GM21737 (cell line): ENCODE data around the gene EXD3.

Source experiments
- ATAC-seq: cut with Tn5 transposase; IDR thresholded peaks from one replicate; pipeline ENCODE4 v1.9.1; 2021; ENCODE audit warnings: mild to moderate bottlenecking, moderate library complexity; ENCODE audit not compliant: unreplicated experiment

EXD3 gene

DNA sequence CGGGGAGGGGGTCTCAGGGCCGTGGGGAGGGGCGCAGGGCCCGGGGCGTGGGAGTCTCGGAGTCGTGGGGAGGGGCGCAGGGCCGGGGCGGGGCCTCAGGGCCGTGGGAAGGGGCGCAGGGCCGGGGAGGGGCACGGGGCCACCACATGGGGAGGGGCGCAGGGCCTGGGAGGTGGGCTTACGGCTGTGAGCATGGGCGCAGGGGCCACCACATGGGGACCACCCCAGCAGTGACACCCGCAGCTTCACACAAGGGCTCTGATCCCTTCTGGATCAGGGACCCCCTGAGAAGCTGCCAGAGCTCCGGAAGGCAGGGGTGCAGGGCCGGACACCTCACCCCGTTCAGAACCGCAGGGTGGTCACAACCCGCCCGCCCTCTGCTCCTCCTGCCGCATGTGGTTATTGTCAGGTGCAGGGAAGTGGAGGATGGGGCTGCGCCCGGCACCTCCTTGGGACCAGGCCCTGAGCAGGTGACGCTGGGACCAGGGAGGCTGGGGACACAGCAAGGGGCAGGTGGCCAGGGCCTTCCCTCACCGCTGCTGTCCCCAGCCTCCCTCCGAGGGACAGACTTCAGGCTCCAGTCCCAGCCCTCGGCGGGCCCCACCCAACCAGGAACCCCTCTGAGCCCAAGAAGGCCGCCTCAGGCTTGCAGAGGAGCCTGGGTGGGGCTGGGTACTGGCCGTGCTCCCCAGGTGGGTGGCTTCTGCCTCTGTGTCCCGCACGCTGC is 53.7 kb downstream of the EXD3 start:
- ATAC-seq, result no peak

- ATAC-seq, result no peak
Observed at GRCh38 chr9:137368431-137369035, 54.4 kb downstream of the EXD3 start.

DNA sequence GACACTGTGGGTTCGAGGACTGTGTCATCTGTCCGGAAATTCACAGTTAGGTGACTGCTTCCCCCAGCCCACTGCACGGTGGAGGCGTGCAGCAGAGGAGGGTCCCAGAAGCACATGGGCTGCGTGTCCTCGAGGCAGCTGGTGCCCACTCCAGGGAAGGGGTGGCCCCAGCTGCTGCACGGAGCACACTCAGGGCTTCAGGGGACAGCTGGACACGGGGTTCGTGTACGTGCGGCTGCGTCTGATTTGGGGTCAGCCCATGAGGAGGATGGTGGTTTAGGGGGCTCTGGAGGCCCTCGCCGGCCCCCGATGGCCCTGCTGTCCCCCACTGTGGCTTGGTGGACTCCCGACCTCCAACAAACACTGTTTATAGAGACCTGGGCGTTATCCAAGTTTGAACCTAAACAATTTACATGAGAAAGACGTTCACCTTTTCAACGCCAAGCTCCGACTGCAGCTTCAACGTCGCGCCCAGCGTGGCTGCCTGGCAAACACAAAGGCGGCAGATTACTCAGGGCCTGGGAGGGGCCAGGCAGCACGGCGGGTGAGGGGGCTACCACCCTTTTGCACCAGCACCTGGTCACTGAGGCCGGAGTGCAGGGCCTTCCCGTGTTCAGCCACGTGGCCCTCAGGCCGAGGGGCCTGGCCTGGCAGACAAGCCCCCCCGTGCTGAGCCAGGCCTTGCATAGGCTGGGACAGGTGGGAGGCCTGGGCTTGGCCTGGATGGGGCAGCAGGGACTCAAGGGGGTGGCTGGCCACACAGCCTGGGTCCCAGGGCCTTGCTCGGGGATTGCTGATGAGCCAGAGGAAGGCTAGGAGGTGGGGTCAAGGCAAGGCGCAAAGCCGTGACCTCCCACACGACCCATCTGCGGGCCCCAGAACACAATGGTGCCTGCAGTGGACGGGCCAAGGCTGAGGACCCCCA is 55.2 kb downstream of the EXD3 start:
- no peak for ATAC-seq

- no peak for ATAC-seq
Observed at GRCh38 chr9:137366891-137367381, 56.0 kb downstream of the EXD3 start.

DNA sequence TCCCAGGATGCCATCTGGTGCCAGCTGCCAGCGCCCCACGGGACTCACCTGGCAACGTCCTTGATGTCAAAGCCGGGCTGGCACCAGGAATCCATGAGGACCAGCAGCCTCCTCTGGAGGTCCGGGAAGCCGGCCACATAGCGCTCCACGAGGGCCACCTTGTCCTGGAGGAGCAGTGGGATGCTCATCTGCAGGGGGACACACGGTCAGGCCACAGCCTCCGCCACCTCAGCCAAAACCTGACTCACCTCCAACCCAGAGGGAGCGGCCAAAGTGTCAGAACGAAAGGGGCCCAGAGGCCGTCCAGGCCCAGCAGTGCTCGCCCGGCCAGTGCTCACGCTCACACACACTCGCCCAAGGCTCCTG is 56.5 kb downstream of the EXD3 start:
- no peak for ATAC-seq

DNA sequence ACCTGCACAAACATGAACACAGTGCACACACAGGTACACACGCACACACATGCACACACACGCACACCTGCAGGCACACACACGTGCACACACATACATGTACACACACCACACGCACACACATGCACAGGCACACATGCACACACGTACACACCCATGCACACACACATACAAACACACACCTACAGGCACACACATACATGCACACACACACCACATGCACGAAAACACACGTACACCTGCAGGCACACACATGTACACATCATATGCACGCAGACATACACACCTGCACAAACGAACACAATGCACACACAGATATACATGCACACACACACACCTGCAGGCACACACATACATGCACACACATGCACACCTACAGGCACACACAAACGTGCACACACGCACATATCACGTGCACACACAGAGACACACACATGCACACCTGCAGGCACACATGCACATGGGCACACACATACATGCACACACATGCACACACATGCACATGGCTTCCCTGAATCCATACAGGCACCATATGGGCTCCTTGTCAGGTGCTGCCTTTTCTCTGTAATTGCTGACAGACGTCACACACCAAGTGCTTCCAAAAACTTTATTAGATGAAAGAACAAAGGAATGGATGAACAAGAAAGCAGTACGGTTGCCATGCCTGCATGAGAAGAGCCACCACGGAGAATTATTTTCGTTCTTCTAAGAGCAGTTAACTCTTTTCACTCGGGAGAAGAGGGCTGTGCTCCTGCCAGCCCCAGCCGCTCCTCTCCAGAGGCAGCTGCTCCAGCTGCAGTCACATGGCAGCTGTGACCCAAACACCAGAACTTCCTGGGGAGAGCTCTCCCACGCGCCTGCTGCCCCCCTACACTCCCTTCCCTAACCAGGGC is 57.2 kb downstream of the EXD3 start:
- ATAC-seq, result no peak

- ATAC-seq, result no peak
Observed at GRCh38 chr9:137365056-137365455, 57.9 kb downstream of the EXD3 start.

DNA sequence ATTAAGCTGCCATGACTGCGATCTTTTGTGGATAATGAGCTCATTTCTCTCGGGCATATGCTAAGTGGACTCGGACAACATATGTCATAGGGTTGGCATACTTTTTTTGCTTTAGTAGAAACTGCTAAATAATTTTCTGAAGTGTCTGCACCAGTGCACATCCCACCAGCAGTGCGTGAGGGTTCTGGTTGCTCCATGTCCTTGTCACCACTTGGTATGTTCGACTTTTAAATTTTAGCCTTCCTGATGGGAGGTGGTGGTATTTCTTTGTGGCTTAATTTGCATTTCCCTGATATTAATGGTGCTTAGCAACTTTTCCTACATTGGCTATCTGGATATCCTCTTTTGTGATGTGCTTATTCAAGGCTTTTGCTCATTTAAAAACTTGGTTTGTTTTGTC is 63.1 kb downstream of the EXD3 start:
- no peak for ATAC-seq

DNA sequence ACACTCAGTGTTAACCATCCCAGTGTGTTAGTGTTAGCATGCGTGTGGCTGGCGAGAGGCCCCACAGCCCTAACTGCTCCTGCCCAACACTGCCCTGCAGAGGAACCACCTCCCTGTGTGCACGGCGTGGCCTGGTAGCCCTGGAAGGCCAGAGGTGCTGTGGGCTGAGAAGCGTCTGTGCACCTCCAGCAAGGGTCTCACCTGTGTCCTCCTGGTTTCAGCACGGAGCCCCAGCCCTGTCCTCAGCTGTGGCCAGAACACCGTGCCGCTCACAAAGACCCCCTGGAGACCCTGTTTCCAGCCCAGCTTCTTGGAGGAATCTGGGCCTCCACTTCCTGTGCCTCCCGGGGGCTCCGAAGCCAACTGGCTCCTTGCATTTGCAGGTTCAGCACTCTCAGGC is 64.8 kb downstream of the EXD3 start:
- ATAC-seq, result no peak

DNA sequence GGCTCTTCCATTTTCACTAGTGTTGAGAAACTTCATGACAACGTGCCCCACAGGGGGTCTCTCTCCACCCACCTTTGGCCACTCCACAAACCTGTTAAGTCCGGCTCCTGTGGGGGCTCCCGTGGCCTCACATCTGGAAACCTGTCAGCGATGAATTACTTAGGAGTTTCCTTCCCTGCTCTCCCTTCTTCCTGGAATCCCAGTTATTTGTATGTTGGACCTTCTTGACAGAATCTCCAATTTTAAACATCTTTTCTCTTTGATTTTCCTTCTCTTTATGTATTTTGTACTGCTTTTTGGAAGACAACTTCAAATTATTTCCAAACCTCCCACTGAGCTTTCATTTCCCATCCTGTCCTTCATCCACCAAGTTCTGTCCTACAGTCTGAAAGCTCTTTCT is 65.8 kb downstream of the EXD3 start:
- no peak for ATAC-seq

DNA sequence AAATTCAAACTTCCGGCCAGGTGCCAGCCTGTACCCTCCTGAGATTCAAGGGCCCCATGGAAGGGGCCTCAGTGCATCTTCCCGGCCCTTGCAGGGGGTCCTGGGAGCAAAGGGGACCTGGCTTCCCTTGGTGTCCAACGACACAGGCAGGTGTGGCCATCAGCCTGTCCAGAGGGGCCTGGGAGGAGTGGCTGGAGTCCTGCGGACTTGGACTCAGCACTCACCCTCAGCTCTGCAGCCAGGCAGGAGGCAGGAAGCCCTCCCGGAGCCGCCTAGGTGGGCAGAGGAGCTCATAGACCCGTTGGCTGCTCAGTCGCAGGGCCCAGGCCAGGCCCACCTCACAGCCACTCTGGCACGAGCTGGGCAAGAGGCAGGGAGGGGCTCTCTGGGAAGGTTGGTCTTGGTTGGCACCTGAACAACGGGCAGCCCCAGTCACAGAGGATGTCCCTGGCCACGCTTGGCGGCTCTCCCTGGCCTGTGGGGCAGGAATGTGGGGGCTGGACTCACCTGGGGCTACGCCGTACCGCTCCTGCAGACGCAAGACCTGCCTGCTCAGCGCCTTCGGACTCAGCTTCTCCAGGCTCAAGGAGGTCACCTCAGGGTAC is 67.1 kb downstream of the EXD3 start:
- ATAC-seq, result no peak

GRCh38 chr9:137354845-137355760 is 67.9 kb downstream of the EXD3 start:
- no peak for ATAC-seq

GRCh38 chr9:137354153-137354844 is 68.7 kb downstream of the EXD3 start:
- no peak for ATAC-seq

DNA sequence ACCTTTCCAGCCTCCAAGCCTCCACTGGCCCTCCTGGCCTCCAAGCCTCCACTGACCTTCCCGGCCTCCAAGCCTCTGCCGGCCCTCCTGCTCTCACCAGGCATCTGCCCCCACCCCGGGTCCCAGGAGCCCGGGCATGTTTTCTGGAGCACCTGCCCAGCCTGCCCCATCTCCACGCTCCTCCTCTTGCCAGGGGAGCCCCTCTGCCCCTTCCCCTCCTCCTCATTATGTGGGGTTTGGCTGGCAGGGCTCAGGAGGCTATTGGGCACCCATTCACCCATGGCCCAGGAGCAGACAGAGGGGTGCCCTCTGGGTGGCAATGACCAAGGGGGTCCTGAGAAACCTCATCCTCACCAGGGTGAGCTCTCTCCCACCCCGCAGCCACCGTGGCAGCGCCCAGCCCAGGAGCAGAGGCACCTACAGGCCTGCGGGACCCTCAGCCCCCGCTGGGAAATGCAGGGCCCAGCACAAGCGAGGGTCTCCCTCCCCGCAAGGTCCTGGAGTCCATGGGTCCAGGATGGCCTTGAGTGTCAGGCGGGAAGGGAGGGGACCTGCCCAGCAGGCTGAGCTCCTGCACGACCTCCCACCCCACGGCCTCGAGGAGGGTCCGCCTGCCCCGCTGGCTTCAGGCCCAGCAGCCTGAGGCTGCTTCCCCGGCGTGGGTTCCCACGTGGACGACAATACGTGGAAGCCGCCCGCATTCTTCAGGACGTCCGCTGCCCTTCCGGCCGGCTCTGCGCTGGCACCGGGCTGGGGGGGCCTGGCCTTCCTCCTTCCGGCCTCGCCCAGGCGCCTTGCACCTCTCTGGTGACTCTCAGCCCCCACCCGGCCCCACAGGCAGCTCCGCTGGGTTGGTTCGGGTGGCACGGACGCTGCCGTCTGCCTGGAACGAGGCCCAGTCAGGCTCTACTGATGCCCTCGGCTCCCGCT is 69.5 kb downstream of the EXD3 start:
- ATAC-seq, result no peak

DNA sequence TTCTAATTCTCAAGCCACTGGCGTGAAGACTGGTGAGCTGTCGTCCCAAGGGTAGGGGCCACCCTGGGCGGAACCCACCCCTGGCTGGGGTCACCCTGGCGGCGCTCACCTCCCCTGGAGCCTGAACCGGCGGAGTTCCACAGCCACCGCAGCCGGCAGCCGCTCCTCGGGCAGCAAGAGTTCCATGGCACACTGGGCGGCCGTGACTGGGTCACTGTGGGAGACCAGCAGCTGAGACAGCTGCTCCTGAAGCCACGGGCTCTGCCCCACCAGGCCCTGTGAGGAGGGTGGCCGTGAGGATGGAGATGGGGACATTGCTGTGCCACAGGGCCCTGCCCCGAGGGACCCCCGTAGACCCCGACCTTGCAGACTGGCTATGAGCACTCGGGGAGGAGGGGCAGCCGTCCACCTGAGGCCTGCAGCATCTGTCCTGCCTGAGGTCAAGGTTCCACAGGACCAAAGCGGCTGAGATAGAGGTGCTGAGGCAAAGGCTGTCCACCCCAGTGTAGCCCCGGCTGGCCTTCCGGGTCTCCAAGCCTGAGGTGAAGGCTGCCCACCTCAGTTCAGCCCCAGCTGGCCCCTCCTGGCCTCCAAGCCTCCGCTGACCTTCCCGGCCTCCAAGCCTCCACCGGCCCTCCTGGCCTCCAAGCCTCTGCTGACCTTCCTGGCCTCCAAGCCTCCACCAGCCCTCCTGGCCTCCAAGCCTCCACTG is 70.3 kb downstream of the EXD3 start:
- no peak for ATAC-seq

- ATAC-seq, result no peak
Observed at GRCh38 chr9:137351781-137352501, 71.0 kb downstream of the EXD3 start.
